DMS79 treated with DMSO at 0.1 percent for 48 hours (cell line): Measurements from ENCODE around the gene HAGHL.
"Not testable (repeated sequence)": the region's sequence is repeated elsewhere in the genome, so short reads cannot be mapped to it uniquely, and the experiment has no call there.

ENCODE experiments used
- DNase-seq: peaks from one replicate; lab custom pipeline; 2025; lab: John Stamatoyannopoulos, UW

HAGHL gene

DNA sequence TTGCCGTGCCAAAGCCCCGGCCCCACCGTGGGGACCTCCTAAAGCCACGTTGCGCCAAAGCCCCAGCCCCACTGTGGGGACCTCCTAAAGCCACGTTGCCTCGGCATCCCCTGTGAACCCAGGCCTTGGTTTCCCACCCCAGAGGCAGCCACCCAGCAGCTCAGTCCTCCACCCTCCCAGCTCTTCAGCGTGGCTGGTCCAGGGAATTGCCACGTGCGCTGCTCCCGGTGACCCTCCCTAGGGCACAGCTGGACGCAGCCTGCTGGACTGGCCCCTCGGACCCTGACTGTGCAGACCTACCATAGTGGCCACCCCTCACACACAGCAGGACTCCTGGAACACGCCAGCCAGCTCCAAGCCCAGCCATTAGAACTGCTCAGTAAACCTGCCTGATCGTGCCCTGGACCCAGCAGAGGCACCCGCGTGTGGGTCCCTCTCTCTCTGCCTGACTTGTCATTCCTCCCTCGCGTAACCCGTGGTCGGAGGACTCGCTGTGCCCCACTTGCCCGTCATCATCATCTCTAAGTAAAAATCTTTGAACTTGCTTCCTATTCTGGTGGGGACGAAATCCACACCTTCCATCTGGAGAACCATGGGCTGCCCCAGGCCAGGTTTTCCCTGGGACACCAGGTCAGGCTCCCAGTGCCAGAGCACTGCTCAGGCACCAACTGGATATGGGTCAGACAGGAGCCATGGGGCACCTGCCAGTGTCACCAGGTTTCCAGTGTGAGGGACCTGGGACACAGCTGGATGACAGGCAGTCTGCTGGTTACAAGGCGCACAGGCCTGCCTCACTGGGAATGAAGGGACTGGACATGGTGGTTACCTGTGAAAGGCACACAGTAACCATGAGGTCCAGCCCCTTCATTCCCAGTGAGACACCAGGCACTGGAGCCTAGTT is 8.3 kb downstream of the HAGHL start:
- DNase-seq: no peak

DNA sequence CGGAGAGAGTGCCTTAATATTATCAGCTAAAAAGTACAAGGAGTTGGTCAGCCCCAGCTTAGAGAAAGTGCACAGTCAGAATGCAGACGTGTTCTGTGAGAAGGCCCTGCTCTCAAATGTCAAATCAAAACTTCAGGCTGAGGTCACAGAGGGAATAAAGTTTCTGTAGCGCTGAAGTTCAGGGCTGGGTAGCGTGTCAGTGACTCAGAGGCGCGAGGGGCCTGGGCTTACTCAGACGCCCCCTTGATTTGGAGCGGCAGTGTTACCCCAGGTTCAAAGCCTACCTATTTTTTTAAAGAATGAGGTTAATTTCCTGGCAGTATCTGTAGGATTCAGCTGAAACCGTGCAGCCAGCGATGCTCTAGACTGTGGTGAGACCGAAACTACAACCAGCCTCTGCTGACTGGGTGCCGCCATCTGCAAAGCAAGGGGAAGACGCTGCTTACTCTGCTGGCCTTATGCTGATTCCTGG is 9.1 kb downstream of the HAGHL start:
- no peak for DNase-seq

DNA sequence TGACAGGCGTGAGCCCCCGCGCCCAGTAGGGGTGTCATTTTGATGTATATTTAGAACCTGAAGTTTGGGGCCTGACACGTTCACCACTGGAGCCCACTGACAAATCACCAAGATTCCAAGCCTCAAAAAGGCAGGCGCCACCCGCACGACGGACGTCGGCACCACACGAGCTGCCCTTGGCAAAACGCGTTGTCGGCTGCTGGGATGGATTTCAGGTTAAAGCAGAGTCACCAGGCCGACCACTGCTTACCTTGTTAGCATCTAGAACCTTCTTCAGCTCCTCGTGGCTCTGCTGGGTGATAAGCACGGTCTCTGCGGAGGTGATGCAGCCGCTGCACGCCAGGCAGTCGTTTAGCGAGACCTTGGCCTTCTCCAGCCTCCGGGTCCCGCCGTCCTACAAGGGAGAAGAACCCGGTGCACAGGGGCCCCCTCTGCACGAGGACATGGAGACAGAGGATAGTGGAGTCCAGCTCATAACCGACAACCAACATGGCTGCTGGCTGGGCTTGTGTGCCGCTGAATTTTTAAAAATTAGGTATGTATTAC is 10.1 kb downstream of the HAGHL start:
- DNase-seq: no peak

DNA sequence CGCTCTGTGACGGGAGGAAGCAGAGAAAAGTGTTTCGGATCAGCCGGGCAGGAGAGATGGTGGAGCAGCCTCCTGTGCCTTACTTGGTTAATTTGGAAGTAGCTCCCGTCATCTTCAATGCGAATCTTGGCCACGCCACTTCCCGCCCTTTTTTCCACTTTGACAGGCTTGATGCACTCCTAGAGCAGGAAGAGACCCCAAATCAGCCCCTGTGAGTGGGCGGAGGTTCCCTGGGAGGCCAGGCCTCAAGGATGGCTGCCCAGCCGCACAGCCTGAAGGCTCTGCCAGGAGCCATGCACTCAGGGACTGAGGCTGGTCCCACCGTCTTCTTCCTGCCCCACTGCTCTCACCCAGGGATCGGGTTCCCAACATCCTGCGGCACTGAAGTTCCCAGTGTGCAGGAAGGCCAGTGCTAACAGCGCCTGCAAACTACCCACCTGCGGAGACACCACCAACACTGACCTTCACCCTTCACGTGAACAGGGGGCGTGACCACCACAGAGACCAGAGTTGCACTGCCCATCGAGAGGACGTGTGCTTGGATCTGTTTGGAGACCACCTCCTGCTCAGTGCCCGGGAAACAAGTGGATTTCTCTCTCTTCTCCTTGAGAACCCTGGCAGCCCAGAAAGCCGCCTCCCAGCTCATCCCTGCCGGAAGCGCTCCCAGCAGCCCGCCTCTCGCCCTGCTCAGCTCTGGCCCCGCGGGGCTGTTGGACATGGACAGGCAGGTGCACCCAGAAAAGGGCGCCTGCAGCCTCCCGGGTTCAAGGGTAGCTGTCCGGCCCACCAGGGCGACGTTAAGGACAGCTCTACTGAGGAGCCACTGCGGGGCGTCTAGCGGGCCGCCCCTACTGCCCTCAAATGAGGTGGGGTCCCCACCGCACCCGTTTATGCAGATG is 12.9 kb downstream of the HAGHL start:
- no peak for DNase-seq

DNA sequence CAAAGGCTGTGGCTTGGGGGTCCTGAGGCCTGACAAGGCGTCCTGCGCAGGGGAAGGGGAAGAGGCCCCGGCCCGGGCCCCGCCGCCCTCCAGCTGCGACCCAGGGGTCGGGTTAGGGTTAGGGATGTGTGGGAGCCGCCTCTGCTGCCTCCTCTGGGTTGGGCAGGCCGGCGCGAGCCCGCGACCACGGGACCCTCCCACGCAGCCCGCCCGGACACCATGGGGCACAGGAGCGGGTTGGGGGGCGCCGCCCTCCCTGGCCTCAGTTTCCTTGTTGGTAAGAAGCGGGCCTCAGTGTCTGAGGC is 13.5 kb downstream of the HAGHL start:
- DNase-seq: no peak

DNA sequence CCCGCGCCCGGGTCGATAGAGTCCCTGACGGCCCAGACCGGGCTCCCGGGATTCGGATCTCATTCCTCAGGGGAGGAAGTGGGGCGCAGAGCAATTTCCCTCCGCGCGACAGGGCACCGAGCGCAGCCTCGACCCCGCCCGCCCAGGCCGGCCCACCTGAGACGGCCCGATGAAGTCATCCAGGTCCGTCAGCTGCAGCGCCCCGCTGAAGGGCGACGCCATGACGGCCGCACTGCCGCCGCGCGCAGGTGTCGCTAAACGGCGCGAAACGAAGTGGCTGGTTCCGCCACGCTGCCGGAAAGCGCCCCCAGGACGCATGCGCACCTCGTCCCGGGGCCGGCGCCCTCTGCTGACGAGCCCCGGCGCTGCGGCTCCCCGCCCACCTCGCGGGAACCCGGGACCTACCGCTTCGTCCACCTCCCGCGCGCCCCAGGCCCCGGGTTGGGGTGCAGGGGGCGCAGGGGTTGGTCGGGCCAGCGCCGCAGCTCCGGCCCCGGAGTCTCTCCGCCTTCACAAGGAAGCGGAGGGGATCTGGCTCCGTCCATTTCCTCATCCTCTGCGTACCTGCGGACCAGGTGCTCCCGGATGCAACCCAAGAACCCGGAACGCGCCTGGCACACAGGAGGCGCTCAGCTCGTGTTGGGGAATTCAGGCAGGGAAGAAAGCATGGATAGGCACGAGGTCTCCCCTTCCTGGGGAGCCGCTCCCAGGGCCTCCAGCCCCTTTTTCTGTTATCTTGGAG is 14.0 kb downstream of the HAGHL start, which contains the start of gene CIAO3:
Gene CIAO3 (minus strand): TSS at position 234 of the 742 bp plus-strand sequence. CDS start 12 bp downstream, at position 222.
- DNase-seq: peak; percentile 74

DNA sequence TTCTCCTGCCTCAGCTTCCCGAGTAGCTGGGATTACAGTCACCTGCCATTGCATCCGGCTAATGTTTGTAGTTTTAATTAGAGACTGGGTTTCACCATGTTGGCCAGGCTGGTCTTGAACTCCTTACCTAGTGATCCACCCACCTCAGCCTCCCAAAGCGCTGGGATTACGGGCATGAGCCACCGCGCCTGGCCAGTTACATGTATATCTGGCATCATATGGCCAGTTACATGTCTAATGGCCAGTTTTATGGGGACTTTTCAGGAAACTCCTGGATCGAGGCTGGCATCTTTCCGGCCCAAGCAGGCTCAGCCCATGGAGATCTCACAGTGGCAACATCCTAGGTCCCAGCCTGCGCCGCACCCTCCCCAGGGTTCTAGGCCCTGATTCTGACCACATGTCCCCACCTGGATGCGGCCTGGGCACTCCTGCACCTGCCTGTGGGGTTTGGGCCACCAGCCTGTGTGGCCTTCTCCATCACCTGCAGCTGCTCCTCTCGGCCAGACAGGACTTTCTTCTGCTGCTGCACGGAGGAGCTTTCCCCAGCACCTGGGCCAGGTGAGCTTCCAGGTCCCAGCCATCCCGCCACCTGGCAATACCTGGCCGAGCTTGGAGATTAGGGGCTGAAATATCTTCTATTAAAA is 15.2 kb downstream of the HAGHL start:
- no peak for DNase-seq

DNA sequence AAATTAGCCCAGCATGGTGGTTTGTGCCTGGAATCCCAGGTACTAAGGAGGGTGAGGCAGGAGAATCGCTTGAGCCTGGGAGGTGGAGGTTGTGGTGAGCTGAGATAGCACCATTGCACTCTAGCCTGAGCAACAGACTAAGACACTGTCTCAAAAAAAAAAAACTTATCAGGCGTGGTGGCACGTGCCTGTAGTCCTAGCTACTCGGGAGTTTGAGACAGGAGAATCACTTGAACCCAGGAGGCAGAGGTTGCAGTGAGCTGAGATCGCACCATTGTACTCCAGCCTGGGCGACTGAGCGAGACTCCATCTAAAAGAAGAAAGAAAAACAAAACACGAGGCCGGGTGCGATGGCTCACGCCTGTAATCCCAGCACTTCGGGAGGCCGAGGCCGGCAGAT is 16.0 kb downstream of the HAGHL start:
- not testable (repeated sequence) for DNase-seq

DNA sequence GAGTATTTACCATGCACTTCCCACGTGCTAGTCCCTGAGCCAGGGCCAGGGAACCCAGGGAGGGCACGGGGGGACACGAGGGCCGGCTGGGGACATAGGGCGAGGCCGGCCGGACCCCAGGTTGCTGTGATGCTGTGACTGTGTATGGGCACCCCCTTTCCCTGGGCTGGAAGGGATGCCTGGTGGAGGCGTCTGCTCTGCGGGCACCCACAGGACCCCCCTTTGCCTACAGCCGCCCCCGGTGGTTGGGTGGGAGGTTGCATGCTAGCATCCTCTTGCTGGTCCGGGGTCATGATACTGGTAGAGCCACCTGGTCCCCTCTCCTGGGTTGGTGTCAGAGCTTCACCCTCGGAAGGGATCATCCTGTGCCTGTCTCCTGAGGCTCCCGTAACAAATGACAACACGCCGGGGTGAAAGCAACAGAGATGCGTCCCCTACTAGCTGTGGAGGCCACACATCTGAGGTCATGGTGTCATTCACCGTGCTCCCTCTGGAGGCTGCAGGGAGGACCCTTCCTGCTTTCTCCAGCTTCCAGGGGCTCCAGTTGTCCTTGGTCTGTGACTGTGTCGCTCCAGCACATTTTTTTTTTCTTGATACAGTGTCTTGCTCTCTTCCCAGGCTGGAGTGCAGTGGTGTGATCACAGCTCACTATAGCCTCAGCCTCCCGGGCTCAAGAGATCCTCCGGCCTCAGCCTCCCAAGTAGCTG is 17.0 kb downstream of the HAGHL start:
- no peak for DNase-seq

DNA sequence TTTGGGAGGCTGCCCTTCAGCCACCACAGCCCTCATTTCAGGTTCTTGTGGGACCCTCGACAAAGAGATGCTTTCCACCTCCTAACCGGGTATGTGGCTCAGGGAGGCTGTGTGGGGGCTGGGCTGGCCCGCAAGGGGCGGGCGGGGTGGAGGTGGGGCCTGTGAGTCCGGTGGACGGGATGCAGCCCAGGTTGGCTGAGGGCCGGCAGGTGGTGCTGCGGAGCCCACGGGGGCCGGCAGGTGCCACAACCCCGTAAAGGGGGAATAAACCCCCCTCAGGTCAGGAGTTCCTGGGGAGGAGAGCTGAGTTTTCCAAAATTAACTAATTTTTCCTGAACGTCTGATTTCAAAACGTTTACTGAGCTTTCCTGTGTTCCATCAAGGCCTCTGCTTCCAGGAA is 18.8 kb downstream of the HAGHL start:
- DNase-seq: no peak

DNA sequence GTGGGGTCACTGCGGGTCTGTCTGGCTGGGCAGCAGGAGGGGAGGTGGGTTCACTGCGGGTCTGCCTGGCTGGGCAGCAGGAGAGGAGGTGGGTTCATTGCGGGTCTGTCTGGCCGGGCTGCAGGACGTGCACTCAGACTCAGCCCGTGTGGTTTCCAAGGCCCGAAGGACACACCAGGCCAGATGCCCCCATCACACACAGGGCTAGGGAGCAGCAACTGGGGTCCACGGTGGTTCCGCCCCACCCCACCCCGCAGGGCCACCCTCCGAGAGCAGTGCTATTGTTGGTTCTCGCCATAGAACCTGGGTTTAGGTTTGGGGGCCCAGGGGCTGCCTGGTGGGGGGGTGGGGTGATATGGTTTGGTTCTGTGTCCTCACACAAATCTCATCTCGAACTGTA is 19.7 kb downstream of the HAGHL start:
- no peak for DNase-seq

DNA sequence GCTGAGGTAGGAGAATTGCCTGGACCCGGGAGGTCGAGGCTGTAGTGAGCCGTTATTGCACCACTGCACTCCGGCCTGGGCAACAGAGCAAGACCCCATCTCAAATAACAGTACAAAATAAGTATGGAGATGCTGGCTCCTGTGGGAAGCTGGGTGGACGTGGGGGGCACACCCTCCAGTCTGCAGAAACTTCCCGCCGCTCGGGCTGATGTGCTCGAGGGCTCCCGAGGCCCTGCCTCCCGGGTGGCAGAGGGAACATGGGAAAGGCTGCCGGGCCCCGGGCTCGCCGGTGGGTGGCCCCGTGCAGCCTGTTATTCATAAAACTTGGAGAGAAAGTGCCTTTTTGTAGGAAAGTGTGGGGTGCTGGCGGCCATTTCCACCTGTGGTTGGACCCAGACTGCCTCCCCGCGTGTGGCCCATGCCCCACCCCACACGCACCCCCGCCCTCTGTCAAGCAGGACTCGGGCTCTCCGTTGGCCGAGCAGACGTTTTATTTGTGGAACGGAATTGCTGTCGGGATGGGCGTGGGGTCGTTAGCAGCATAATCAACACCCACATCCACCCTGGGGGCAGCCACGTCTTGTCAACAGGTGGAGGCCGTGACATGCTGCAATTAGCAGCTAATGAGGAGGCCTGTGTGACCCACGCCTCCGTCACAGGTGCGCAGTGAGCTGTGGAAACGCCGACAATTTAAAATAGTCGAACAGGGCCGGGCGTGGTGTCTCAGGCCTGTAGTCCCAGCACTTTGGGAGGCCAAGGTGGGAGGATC is 21.3 kb downstream of the HAGHL start:
- DNase-seq: no peak

DNA sequence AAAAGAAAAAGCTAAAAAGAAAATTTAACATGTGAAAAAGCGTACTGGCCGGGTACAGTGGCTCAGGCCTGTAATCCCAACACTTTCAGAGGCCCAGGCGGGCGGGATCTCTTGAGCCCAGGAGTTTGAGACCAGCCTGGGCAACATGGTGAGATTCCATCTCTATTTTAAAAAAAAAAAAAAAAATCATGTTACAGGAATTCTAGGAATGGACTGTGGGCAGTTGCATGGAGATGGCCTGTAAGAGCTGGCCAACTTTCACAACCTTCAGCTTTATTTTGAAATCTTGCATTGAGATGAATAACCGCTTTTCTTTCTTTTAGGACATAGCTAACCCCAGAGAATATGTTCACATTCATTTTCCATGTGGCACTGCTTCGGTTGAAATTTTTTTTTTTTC is 22.1 kb downstream of the HAGHL start:
- no peak for DNase-seq

DNA sequence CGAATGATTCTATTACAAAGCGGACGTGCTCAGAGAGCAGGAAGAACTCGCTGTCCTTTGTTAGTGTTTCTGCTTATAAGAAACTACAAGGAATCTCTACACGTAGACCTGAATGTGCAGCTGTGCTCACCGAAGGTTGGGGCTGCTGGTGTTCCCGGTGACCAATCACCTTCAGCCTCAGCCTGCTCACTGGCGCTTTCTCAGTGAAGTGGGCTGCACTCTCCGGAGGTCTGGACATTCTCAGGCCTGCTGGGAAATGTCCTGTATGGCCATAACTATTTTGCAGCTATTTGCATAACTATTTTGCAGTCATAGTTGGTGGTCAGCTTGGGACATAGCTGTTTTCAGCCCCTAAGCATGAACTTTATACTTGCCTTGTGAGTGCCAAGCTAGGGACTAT is 23.6 kb downstream of the HAGHL start:
- no peak for DNase-seq

DNA sequence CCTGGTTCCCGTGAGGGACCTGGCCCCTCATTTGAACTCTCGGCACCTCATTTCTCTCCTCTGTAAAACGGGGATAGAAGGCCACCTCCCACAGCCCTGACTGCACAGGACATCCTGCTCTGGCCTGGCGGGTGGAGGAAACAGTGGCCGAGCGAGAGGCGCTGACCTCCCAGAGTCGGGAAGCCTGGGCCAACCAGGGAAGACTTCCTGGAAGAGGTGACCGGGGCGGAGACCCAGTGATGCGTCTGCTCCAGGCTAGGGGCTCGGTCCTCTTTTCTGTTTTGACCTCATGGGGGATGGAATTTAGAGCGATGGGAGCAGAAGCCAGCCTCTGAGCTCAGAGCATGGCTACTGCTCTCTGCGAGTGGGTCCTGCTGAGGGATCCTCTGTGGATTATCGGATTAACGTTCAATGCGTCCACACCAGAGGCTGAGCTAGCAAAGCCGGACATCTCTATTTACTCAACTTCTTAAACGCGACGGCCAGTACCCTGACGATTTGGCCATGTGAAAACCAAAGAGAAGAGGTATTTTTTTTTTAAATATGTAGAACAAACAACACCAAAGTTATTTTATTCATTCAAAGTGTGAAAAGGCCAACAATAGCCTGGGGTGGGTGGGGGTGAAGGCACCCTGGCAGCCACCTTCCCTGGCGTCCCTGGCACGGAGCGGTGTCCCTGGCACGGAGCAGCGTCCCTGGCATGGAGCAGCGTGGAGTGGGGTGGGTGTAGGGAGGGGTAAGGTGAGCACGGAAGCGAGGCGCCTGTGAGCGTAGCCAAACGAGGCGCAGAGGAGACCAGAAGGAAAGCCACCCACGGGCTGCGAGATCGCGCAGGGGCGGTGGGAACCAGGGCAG is 24.5 kb downstream of the HAGHL start:
- DNase-seq: no peak

DNA sequence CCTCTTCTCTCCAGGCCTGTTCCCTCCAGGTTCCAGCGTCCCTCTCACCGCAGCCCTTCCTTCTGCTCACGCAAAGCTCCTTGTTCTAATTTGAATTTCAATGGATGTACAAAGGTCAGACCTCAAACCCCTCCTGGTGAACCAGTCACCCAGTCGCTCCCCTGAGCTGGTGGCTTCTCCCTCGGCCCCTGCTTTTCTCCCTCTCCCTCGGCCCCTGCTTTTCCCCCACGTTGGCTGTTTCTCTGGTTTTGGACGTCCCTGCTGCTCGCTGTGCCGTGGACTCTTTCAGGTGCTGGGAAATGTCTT is 25.1 kb downstream of the HAGHL start:
- DNase-seq: no peak

DNA sequence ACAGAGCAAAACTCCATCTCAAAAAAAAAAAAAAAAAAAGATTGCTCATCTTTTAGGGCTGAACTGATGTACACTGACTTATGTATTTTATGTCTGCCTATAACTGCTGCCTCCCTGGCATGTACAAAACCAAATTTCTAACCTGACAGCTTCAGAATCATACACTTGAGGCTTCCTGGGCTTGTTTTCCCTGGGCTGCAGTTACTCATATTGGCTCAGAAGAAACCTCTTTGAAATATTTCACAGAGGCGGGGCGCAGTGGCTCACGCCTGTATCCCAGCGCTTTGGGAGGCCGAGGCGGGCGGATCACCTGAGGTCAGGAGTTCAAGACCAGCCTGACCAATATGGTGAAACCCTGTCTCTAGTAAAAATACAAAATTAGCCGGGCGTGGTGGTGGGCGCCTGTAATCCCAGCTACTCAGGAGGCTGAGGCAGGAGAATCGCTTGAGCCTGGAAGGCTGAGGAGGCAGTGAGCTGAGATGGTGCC is 27.3 kb downstream of the HAGHL start:
- not testable (repeated sequence) for DNase-seq

DNA sequence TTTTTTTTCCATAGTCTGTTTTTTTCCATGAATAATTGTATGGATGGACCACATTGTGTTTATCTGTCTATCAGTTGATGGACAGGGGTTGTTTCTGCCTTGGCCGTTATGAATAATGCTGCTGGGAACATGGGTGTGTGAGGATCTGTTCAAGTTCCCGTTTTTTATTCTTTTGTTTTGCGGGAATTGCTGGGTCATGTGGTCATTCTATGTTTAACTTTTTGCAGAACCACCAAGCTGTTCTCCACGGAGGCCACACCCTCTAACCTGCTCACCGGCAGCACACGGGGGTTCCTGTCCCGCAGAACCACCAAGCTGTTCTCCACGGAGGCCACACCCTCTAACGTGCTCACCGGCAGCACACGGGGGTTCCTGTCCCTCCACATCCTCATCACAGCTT is 27.8 kb downstream of the HAGHL start:
- no peak for DNase-seq

DNA sequence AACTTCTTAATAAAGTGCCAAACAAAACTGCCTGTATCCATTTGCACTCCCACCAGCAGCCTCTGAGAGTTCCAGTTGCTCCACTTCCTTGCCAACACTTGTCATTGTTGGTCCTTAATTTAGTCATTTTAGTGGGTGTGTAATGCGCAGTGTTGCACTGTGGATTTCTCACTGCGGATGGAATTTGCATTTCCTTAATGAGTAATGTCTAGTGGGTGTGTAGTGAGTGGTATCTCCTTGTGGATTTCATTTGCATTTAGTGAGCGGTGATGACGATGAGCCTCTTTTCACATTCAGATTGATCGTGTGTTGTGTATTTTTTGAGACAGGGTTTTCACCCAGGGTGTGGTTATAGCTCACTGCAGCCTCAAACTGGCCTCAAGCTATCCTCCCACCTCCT is 29.5 kb downstream of the HAGHL start:
- DNase-seq: no peak
